H9 (cell line): Measurements from ENCODE around the gene ATP6V0E1. TPM values are rescaled to one million over a fixed set of nuclear protein-coding genes. Genes with fewer than 3 reads are reported as not detected.
A peak's percentile ranks its signal among the peaks of the same experiment; 100 is the strongest.

Experiments
- DNase-seq: peaks from one replicate; pipeline ENCODE4 v3.0.0-alpha.2; 2017
- H2AFZ ChIP-seq: one replicate; pipeline ENCODE4 v1.6.1; 2013; ENCODE audit warnings: mild to moderate bottlenecking, low read length, control low read depth, moderate library complexity
- H2AK5ac ChIP-seq: 2 replicates; pipeline ENCODE4 v1.6.1; 2013; ENCODE audit warnings: low read length, control low read depth, mixed read lengths; ENCODE audit not compliant: insufficient read length
- H2BK120ac ChIP-seq: one replicate; pipeline ENCODE4 v1.6.1; 2013; ENCODE audit warnings: low read depth, mild to moderate bottlenecking, low read length, control low read depth, inconsistent platforms; ENCODE audit not compliant: poor library complexity, severe bottlenecking
- H2BK12ac ChIP-seq: 2 replicates; pipeline ENCODE4 v1.6.1; 2013; ENCODE audit warnings: low read length, control low read depth, mixed read lengths, low read depth; ENCODE audit not compliant: insufficient read length
- H2BK15ac ChIP-seq: 2 replicates; pipeline ENCODE4 v1.6.1; 2013; ENCODE audit warnings: low read depth, low read length, control low read depth
- H2BK20ac ChIP-seq: one replicate; pipeline ENCODE4 v1.6.1; 2013; ENCODE audit warnings: low read depth, mild to moderate bottlenecking, low read length, control low read depth, inconsistent platforms; ENCODE audit not compliant: poor library complexity, severe bottlenecking
- H2BK5ac ChIP-seq: 2 replicates; pipeline ENCODE4 v1.6.1; 2013; ENCODE audit warnings: low read length, control low read depth, mixed read lengths; ENCODE audit not compliant: insufficient read length
- H3K14ac ChIP-seq: 2 replicates; pipeline ENCODE4 v1.6.1; 2013; ENCODE audit warnings: low read length, control low read depth; ENCODE audit not compliant: insufficient read depth
- H3K18ac ChIP-seq: 2 replicates; pipeline ENCODE4 v1.6.1; 2013; ENCODE audit warnings: low read depth, mild to moderate bottlenecking, mixed read lengths, low read length, control low read depth; ENCODE audit not compliant: insufficient read length
- H3K23ac ChIP-seq: 2 replicates; pipeline ENCODE4 v1.6.1; 2013; ENCODE audit warnings: low read length, control low read depth, mixed read lengths, low read depth; ENCODE audit not compliant: insufficient read length
- H3K23me2 ChIP-seq: 2 replicates; pipeline ENCODE4 v1.6.1; 2013; ENCODE audit warnings: low read depth, mild to moderate bottlenecking, mixed read lengths, low read length, control low read depth; ENCODE audit not compliant: insufficient read length, poor library complexity, severe bottlenecking
- H3K27ac ChIP-seq: 2 replicates; pipeline ENCODE4 v1.5.1; 2013; ENCODE audit warnings: low read length, control low read depth, mixed read lengths, low read depth; ENCODE audit not compliant: insufficient read length
- H3K27me3 ChIP-seq: 2 replicates; pipeline ENCODE4 v1.6.1; 2013; ENCODE audit warnings: low read length, control low read depth, inconsistent platforms; ENCODE audit not compliant: insufficient read depth
- H3K4ac ChIP-seq: 2 replicates; pipeline ENCODE4 v1.6.1; 2013; ENCODE audit warnings: low read depth, mild to moderate bottlenecking, control low read depth, inconsistent platforms, low read length, moderate library complexity
- H3K4me1 ChIP-seq: 2 replicates; pipeline ENCODE4 v1.6.1; 2013; ENCODE audit warnings: low read length, control low read depth, inconsistent platforms; ENCODE audit not compliant: insufficient read depth
- H3K4me2 ChIP-seq: 2 replicates; pipeline ENCODE4 v1.6.1; 2013; ENCODE audit warnings: low read length, control low read depth, mixed read lengths; ENCODE audit not compliant: insufficient read length, insufficient read depth
- H3K56ac ChIP-seq: 2 replicates; pipeline ENCODE4 v1.6.1; 2013; ENCODE audit warnings: low read depth, mild to moderate bottlenecking, mixed read lengths, low read length, control low read depth; ENCODE audit not compliant: insufficient read length
- H3K79me1 ChIP-seq: 2 replicates; pipeline ENCODE4 v1.6.1; 2013; ENCODE audit warnings: low read depth, mild to moderate bottlenecking, moderate library complexity, low read length, control low read depth, inconsistent platforms; ENCODE audit not compliant: insufficient read depth, poor library complexity, severe bottlenecking
- H3K79me2 ChIP-seq: 2 replicates; pipeline ENCODE4 v1.6.1; 2013; ENCODE audit warnings: low read length, control low read depth, inconsistent platforms; ENCODE audit not compliant: insufficient read depth
- H3K9ac ChIP-seq: 2 replicates; pipeline ENCODE4 v1.6.1; 2013; ENCODE audit warnings: low read length, control low read depth, mixed read lengths; ENCODE audit not compliant: insufficient read length; ENCODE audit errors: extremely low read depth
- H3K9me3 ChIP-seq: one replicate; pipeline ENCODE4 v1.6.1; 2013; ENCODE audit warnings: low read depth, low read length, inconsistent platforms; ENCODE audit not compliant: control insufficient read depth
- H3T11ph ChIP-seq: one replicate; pipeline ENCODE4 v1.6.1; 2013; ENCODE audit warnings: mild to moderate bottlenecking, low read length, control low read depth, inconsistent platforms
- H4K20me1 ChIP-seq: one replicate; pipeline ENCODE4 v1.6.1; 2013; ENCODE audit not compliant: control insufficient read depth, insufficient read length, insufficient read depth
- H4K5ac ChIP-seq: 2 replicates; pipeline ENCODE4 v1.6.1; 2013; ENCODE audit warnings: low read depth, mild to moderate bottlenecking, mixed read lengths, low read length, control low read depth; ENCODE audit not compliant: insufficient read length
- H4K8ac ChIP-seq: replicated peaks from 2 replicates; pipeline ENCODE4 v1.6.1; 2013; ENCODE audit warnings: low read length, control low read depth, mixed read lengths, low read depth; ENCODE audit not compliant: insufficient read length
- H4K91ac ChIP-seq: 2 replicates; pipeline ENCODE4 v1.6.1; 2013; ENCODE audit warnings: low read depth, mild to moderate bottlenecking, moderate library complexity, mixed read lengths, low read length, control low read depth; ENCODE audit not compliant: insufficient read length
- H3K27ac Mint-ChIP-seq, 3 experiments: 2 replicates in 2 of 3; 3 replicates in 1 of 3; pipeline ENCODE4 v1.8.0; 2020 to 2021; ENCODE audit warnings: mixed read lengths in 3 of 3, mild to moderate bottlenecking in 1 of 3, moderate library complexity in 1 of 3
- H3K27me3 Mint-ChIP-seq: 2 replicates; pipeline ENCODE4 v1.8.0; 2021; ENCODE audit warnings: low read depth, mild to moderate bottlenecking, moderate library complexity, mixed read lengths
- H3K36me3 Mint-ChIP-seq, 3 experiments: 2 replicates in 2 of 3; 3 replicates in 1 of 3; pipeline ENCODE4 v1.8.0; 2020 to 2021; ENCODE audit warnings: low read depth in 3 of 3, mixed read lengths in 3 of 3; ENCODE audit not compliant: insufficient read depth in 1 of 3
- H3K4me1 Mint-ChIP-seq, 2 experiments: 2 replicates each; pipeline ENCODE4 v1.8.0; 2020; ENCODE audit warnings: mixed read lengths in 2 of 2
- H3K4me3 Mint-ChIP-seq, 2 experiments: 2 replicates in 1 of 2; 3 replicates in 1 of 2; pipeline ENCODE4 v1.8.0; 2020 to 2021; ENCODE audit warnings: mild to moderate bottlenecking in 2 of 2, mixed read lengths in 2 of 2, moderate library complexity in 1 of 2
- H3K9me3 Mint-ChIP-seq, 2 experiments: 2 replicates in 1 of 2; 3 replicates in 1 of 2; pipeline ENCODE4 v1.8.0; 2020; ENCODE audit warnings: mild to moderate bottlenecking in 2 of 2, mixed read lengths in 2 of 2, moderate library complexity in 1 of 2
- CTCF ChIP-seq: fragments of 200-600 bp; sonication (generic); conservative IDR thresholded peaks from 3 replicates; pipeline ENCODE4 v1.8.0; 2021; ENCODE audit warnings: antibody characterized with exemption, mild to moderate bottlenecking
- WGBS: extraction: QIAGEN DNeasy Blood & Tissue Kit; methylation state at CpG from one replicate; pipeline ENCODE4 v1.1.7; 2013; ENCODE audit warnings: missing lambda C conversion rate, low lambda C conversion rate, mixed read lengths; ENCODE audit not compliant: insufficient read length; ENCODE audit errors: extremely low coverage; 5-methylcytosine and 5-hydroxymethylcytosine counted together
- total RNA-seq: library from RNA; stranded (reverse); gene quantifications from 2 replicates; pipeline ENCODE4 v1.2.1, GENCODE V29; 2021

ATP6V0E1 gene
- total RNA-seq, 1 experiment from 2014 or later = 101 TPM

DNA sequence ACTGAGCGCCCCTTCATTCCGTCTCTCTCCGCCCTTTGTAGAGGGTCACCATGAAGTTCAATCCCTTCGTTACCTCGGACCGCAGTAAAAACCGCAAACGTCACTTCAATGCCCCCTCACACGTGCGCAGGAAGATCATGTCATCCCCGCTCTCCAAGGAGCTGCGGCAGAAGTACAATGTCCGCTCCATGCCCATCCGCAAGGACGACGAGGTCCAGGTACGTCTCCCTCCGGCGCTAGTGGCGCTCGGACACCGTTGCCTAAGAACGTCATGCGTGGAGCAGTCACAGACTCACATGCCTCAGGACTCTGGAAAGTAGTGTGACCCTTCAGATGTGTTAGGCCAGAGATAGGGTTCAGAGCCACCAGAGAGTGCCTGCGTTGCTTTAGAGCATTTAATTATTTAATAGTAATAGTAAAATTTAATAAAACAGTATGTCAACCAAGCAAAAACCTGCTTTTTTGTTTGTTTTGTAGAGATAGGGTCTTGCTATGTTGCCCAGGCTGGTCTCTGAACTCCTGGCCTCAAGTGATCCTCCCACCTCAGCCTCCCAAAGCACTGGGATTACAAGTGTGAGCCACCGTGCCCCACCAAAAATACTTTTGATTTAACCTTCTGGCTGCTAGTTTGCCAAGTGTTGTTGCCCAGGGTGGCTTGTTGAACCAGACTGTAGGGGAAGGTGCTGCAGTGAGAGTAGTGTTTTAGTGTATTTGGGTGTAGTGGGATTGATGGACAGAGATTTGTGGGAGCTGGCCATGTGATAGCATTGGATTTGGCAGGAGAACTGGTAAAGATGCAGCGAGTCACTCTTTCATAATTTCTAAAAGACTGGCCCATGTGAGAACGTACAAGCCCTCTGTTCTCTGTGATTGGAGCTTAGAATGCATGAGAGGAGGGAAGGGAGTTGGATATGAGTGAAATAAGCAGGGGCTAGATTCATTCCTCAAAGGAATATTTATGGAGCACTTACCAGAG is 23.5 kb upstream of the ATP6V0E1 start:
- Histone ChIP-seq H3K9me3 (no peaks in the 10 kb centered on the region), H2BK5ac (no peak overlapping the region), H4K5ac (no peak overlapping the region), H2AK5ac (no peak overlapping the region), H3K27me3 (no peaks in the 10 kb centered on the region; the same call in 1 of the 2 replicates), H3T11ph (no peak overlapping the region), H3K18ac (no peak overlapping the region), H3K14ac (0 out of 2 replicates have a peak overlapping the region, but pooled peaks have one; percentile 14), H4K91ac (no peak overlapping the region), H3K9ac (peak overlapping the region; percentile 66), H2BK20ac (no peak overlapping the region), H2BK120ac (no peak overlapping the region), H3K27ac (no peak overlapping the region), H3K4ac (no peak overlapping the region), H3K79me1 (peaks cover 3% of the 10 kb centered on the region), H4K20me1 (no peaks in the 10 kb centered on the region), H3K23ac (no peak overlapping the region), H2AFZ (no peak overlapping the region), H3K4me1 (no peaks in the 10 kb centered on the region; the same call in 1 of the 2 replicates), H3K56ac (no peak overlapping the region), H2BK12ac (no peak overlapping the region), H3K23me2 (peaks cover 9% of the 10 kb centered on the region), H3K4me2 (peak overlapping the region; percentile 60), H3K79me2 (no peaks in the 10 kb centered on the region; the same call in 1 of the 2 replicates), H4K8ac (no peak overlapping the region), H2BK15ac (no peak overlapping the region)
- Mint-ChIP-seq H3K27me3 (peaks cover 27% of the 10 kb centered on the region), H3K9me3 (peaks cover 0 to 3% of the 10 kb centered on the region in 2 experiments; a peak in 2 of 5 replicates), H3K36me3 (peaks cover 5 to 16% (median 10%) of the 10 kb centered on the region in 3 experiments; a peak in 6 of 7 replicates), H3K4me1 (peaks cover 8 to 11% of the 10 kb centered on the region in 2 experiments), H3K4me3 (peak overlapping the region; percentile 94 to 97), H3K27ac (peak overlapping the region; percentile 88 to 96 (median 94))
- TF ChIP-seq CTCF = no peak
- DNase-seq = no peak
- no CpG with 5 or more reads among the region's 28 CpGs for WGBS
